Activated CD8-positive, alpha-beta memory T cell treated with anti-CD3 and anti-CD28 coated beads, Interleukin-2, amount 50 U/mL, for 48 hours (primary cell): Measurements from ENCODE around the gene MED13L.
A peak's percentile ranks its signal among the peaks of the same experiment; 100 is the strongest.

Experiments
- DNase-seq: peaks from one replicate; pipeline ENCODE4 v3.0.0-alpha.2; 2020

MED13L gene

DNA sequence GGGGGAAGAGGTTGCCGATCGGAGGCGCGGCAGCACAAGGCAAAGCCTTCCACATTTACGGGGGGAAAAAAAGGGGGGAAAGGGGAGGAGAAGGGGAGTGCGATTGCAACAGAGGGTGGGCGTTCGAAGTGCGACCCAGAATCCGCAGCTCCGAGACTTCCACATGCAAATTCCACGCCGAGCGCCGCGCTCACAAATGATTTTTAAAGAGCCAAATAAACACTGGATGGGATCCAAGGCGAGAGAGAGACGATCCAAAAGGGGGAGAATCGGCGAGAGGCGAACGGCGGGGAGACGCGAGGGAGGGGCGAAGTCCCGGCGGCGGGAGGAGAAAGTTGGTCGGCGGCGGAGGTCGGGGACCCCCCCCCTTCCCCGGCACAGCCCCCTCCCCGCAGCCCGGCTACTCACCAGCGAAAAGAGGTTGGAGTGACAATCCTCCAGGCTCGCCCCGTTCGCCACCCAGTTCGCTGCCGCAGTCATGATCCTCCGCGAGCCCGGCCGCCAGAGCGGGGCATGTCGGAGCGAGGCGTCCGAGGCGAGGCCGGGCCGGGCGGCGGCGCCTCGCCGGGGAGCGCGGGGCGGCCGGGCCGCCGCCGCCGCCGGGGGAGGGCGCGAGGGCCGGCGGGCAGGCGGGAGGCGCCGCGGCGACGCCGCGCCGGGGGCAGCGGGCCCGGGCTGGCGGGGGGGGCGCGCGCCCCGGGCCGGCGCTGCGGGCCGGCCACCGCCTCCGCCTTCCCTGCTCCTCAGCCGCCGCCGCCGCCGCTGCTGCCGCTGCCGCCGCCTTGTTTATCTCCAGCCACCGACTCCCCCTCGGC, 634 bp downstream of the MED13L start:
- DNase-seq: peak; percentile 81

DNA sequence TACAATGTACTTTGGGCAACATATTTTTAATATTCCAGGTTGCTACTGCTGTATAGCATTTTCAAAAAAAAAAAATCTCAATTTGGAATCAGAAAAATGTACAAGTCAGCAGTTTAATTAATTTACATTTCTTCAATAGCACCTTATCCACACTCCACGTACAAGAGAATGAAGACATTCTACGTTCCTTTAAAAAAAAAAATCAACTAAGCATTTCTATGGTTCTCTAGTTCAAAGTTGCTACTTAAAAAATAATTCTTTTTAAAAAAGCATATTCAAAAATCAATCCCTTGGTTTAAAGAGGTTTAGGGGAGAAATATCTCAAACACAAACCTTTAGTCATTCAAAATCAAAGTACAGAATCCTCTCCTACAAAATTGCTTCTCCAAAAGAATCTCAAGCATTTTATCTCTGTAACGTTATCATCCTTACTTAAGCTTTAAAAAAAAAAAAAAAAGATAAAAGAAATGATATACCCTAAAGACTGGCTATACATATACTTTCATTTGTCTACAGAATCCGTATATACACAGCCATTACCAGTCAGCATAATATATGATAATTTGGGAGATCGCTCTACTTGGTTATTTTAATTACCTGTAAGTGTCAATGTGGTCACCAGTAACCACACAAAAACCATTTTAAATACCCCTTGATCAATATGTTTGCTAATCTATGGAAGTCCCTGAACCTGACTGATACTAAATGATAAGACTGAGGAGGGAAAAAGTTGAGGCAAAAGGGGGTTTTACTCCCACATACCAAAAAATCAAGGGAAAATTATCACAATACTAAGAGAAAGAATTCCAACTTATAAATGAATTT, 2.7 kb downstream of the MED13L start:
- DNase-seq: no peak

DNA sequence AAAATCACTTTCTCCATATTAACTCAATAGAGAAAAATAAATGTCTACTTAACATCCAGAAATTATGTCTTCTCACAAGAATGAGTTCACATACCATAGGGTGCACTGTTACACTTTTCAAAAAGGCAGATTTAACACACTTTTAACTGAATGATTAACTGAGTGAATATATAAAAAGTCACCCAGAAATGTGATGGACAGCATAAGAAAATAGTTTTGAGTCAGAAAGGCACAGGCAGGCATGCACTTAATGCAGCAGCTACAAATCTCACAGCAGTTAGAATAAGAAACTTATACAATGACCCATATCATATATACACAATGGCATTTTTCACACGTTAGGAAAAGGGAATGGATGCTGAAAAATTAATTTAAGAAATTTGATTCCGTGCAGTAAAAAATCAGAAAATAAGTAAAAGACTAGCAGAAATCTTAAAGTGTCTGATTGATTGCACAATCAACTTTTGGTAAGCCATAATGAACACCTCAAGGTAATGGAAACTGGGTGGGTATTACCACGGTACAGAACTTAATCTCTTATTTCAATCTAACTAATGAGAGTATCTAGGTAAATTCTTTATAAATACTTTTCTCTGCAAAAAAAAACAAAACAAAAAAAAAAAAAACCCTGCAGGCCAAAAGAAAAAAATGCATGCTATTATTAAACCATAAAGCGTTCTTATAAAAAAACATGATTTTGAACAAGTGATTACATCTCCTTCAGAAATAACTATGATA, 3.5 kb downstream of the MED13L start:
- no peak for DNase-seq

DNA sequence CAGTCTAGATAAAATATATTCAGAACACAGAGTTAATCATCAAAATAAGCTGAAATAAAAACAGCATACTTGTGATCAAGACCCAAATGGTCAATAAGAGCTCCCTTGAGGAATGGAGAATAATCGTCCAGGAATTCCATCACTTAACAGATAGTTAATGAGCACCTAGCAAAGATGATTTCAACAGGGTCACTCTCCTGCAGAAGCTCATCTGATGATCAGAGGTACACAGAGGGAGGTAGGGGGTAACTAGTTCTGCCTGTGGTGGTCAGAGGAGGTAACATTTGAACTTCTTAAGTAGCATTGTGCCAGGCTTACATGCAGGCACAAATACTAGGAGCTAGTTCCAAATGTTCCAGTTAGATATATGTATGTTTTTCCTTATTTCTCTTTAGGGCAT, 9.5 kb downstream of the MED13L start:
- DNase-seq: no peak

DNA sequence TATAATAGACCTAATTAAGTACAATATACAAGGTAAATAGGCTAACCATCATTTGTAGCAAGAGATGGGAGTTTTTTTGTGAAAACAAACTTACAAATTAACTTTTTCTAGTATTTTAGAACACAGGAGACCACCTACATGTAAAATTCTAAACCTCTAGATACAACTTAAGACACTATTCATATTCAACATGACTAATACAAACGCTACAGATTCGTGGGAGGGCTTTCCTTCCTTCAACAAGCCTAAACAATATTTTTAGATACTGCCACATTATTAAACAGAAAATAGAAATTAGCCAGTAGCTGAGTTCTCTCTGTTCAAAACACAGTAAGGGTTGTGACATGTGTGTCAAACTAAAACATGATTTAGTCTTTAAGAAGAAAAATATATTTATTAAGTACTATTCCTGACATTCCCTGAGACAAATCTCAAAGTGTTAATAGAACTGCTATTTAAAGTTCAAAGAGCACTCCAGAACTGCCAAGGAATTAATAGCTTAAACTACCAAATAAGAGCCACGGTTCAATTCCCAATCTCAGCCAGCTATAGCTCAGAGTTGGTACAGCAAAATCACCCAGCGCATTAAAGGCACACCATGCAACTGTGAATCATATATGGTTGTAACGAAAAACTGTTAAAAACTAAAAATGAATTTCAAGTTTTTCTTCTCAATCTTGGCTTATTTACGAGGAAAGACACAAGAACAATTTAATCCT, 10.7 kb downstream of the MED13L start:
- DNase-seq: no peak

DNA sequence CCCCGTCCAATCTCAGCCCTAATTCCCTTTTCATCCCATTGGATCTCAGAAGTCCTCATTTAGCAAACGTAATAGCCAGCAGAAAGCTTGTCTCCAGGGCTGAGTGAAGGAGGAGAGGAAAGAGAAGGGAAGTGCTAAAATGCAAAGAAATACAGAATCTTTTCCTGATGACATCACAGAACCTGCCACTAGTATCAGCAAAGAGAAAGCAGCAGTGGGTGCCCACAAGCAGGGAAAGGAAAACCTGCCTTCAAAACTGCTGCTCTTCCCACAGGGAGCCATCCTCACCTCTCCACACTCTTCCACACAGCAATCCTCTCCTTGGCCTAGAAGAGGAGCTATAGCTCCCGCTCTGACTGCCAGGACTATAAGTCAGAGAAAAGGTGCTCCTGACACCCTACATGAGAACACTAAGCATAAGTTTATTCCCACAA, 11.3 kb downstream of the MED13L start:
- DNase-seq: no peak

DNA sequence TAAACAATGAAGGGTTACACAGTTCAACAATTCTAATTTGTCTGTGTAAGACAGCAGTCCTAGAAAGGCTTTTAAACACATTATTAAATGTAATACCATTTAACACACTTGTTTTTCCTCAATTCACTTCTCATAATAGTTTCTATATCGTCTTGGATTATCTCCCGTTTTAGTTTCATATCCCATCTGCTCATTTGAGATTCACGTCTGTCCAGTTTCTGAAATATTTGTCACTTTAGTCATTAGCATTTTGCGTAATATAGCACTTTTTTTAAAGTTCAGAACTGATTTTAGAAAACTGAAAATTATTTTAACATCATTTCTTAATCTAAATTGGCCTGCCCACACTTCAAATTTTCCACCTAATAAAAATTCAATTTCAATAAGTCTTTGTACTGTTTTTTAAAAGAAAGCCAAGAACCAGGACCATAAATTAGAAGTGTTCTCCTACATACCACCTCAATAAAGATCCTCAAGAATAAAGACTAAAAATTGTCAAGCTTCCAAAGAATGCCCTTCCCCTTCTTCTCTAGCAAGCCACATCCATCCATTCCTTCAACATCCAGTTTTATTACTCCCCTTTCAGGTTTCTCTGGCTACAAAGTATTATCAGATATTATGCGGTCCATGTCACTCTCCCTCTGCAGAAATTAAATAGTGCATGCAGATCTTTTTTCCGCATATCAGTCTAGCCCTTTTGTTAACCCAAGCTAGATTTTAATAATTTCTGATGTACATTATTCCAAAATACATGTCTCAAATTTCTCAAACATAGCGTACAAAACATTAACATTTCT, 11.9 kb downstream of the MED13L start:
- DNase-seq: no peak

DNA sequence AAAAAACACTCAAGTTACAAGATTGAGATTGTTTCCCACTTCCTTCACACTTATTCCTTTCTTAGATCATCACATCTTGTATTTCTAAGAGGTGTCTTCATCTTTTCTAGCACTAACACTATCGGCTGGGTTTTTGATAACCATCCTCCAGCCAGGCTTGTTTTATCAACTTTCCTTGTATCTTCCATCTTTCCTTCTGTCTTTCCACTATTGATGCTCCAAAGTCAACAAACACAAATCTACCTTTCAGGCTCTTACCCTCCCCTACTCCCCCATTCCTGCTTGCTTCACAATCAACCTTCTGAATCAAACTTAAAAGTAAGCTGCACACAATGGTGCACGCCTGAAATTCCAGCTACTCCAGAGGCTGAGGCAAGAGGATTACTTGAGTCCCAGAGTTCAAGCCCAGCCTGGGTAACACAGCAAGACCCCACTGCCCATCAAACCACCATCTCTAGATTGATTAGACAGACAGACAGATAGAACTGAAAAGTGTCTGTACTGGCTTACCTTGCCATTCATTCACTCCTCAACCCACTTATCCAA, 12.9 kb downstream of the MED13L start:
- no peak for DNase-seq

DNA sequence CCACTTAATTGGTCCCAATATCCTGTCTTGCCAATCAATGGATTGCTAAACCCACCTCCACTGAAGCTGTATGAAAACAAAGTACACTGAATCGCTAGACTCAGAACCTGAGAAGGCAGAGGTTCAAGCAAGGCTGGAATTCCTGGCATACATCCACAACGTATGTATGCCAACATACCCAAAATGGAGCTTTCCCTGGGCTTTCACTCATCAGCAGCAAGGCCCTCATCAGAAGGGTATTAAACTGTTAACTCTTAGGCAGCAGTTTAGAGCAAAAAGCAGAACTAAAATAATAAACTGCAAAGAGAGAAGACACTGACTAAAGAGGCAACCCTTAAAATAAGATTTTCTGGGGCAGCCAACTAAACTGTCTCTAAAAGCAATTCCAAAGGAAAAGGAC, 13.6 kb downstream of the MED13L start:
- DNase-seq: no peak

DNA sequence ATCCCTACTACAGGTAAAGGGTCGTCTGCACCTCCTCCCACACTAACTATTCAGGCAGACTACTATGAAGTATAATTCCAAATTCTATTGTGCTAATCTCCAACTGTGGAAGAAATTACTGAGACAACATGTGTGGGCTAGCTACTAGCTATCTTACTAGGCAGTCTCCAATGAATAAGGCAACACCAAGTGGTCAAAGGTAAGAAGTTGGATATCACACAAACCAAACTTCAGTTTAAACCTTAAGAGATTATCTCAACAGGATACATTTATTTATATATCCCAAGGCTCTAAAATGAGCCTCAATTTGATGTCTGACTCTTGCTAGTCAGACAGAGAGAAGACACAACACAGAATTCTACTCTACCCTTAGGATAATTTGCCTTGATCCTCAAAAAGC, 14.1 kb downstream of the MED13L start:
- DNase-seq: no peak

DNA sequence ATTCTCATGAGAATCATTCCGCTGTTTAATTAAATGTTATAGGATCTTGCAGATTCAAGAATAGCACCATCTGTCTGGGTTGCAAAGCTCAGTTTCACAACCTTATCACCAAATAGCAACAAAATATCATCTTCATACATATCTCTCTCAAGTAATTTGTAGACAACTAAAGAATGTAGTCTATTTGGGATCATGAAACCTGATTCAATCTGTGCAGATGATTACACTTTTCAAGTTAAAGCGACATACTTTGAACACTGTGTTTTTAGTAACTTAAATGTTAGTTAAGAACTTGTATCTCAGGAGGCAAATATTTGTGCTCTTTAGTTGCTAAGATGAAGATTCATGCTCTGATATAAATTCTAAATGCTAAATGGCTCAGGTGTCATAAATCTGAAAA, 14.8 kb downstream of the MED13L start:
- DNase-seq: no peak

DNA sequence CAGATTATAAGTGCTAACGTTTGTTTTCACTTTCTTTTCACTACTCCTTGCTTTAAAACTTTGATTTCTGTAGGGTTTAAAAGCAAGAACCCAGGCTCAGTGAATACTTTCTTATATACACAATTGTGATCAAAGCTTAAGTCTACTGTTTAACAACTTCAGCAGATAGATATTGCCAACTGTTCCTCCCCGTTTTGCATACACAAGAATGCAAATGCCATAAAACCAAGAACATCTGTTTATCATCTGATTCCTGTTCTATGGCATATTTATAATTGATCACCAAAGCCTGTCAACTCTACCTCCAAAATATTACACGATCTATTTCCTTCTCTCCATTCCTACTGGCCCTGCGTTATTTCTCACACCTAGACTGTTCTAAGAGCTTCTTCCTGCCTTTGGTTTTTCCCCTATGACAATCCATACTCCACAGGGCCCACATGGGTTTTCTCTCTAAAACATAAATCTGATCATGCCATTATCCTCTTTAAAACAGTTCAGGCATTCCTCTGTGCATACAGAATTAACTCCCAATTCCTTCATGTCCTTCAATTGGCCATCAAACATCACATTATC, 15.9 kb downstream of the MED13L start:
- no peak for DNase-seq

DNA sequence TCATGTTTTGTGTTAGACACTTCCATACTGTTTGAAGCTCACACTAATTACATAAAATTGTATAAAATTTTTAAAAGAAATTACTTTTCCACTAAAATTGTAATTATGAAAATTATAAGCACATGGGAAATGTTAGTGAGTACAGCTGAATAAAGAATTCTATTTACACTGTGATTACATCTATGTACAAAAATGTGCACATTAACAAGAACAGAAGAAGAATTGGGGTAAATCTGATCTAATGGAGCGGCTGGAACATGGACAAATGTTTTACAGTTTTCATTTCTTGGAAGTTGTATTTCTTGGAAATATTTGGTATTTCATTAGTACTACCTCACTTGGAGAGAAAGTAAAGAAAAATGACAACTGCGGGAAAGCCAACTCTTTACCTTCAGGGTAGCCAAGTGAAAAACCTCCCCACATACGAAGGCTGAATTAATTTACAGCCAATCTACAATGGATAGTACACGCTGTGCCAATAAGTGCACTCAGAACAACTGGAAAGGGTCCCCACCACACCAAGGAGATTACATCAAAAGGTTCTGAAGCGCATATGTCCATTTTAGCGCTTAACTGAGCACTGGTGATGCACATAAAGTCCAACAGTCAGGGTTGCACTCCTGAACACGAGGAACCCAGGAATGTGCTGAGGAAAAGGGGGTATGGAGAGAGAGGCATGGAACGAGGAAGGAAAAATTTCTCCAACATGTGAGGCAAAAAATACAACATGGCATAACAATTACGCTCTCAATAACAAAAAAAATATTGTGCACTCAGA, 17.5 kb downstream of the MED13L start:
- DNase-seq: no peak

DNA sequence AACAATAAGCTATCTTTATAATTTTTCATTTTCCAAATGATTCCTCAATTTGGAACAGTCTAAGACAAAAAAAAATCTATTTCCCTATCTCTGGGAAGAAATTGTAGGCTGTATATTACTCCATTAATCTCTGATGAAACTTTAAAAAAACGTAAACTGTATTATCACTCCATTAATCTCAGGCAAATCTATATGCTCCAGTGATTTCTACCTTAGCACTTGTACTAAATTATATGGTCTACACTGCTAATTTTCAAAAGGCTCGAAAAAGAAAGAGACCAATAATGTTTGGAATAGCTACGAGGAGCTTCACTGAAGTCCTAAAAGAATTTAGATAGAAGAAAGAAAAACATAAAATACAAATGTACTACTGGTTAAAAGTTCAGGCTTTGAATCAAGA, 19.7 kb downstream of the MED13L start:
- no peak for DNase-seq

DNA sequence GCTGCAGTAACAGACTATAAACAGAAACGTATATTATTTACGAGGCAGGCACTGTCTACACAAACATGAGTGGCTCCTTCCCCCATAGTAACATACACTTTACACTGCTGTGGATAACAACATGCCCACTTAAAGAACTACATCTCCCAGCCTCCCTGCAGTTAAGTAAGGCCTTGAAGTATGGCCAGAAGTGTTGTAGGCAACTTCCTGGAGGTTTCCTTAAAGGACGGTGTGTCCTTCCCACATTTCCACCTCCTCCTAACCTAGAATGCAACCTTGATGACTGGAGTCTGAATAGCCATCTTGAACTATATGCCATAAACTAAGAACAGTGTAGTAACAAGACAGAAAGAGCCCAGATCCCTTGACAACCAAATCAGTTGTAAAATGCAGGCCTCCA, 20.3 kb downstream of the MED13L start:
- no peak for DNase-seq

DNA sequence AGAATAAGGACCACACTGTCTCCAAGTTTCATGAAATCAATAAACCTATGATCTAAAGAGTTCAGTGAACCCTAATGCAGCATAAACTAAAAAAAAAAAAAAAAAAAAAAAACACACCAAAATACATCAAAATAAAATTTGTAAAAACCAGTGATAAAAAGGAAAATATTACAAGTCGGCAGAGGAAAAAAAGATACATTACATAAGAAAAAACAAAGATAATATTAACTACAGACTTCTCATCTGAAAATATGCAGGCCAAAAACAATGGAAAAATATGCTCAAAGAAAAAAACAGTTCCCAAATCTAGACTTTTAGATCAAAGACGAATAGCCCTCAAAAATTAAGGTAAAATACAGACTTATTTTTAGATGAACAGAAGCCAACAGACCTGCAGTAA, 27.6 kb downstream of the MED13L start:
- DNase-seq: no peak

DNA sequence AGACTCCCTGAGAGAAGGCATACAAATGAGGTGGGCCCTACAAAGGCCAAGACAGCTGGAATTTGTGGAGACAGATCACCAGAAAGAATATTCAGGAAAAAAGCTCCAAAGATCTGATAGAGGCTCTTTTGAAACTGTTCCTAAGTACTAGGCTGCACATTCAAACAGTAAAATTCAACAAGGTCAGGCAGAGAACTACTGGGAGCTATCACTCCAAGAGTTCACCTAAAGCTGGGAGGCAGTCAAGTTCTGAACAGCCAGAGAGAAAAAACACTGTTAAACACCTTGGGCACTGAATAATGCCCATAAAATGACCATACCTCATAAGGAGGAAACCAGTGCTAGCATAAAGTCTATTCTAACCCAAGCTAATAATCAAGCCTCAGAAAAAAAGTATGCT, 28.6 kb downstream of the MED13L start:
- no peak for DNase-seq

DNA sequence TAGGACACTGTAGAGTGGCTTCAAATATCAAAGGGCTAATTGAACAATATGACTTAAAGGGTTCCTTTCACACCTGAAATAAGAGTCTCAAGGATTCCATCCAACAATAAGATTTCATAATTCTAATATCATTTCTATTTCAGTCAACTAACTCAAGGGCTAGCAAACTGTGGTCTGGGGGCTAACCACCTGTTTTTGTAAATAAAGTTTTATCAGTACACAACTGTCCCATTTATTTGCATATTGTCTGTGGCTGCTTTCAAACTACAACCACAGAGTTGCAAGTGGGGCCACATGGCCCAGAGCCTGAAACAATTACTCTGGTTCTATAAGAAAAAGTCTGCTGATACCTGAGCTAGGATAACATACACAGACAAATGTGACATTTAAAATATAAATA, 29.1 kb downstream of the MED13L start:
- DNase-seq: no peak

DNA sequence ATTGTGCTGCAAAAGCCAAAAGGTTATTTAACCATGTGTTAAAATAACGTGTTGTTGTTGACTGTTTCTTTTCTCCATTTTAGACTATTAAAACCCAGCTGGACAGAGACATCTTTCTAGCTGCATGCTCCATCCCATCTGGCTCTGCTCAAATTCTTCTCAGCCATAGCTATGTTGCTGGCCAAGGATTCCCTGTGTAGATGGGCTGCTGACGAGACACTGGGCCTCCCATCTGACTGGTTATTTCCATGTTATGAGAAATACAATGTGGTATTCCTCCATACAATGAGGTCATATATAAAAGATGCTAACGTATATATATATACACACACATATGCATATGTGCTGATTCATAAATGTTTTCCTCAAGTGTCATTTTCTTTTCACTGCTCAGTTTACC, 30.1 kb downstream of the MED13L start:
- no peak for DNase-seq

DNA sequence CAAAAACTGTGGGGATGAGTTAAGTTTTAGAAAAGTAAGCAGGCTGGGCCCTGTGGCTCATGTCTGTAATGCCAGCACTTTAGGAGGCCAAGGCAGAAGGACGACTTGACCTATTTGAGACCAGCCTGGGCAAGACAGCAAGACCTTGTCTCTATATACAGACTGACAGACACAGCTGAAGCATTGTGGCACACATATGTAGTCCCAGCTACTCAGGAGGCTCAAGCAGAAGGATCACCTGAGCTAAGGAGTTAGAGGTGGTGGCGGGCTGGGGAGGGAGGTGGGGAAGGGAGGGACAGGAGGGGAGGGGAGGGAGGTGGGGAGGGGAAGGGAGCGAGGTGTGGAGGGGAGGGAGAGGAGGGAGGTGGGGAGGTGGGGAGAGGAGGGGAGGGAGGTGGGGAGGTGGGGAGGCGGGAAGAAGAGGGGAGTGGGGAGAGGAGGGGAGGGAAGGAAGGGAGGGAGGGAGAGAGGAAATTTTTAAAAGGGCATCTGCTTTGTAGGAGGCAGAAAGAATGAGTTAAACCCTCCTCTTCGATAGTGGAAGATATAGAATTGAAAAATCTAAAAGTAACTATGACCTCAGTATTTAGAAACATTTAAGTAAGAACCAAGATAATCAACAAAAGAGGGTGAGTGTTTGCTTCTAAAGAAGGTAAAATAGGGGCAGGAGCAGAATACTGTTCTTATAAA, 30.9 kb downstream of the MED13L start:
- no peak for DNase-seq
